SK-N-MC (cell line): Measurements from ENCODE around the gene ORC4.

Experiments
- DNase-seq: peaks from one replicate; pipeline ENCODE4 v3.0.0-alpha.2; 2011; ENCODE audit warnings: low read depth, low spot score
- H3K27ac ChIP-seq: fragments of 200-600 bp; sonication (generic); 2 replicates; pipeline ENCODE4 v1.5.1; 2016; ENCODE audit warnings: mixed run types
- H3K36me3 ChIP-seq: fragments of 200-600 bp; sonication (generic); 2 replicates; pipeline ENCODE4 v1.6.1; 2017; ENCODE audit warnings: antibody characterized with exemption, low read length, mixed read lengths; ENCODE audit not compliant: insufficient read depth
- H3K4me3 ChIP-seq: fragments of 200-600 bp; sonication (generic); 2 replicates; pipeline ENCODE4 v1.5.1; 2016
- H3K9ac ChIP-seq: fragments of 200-600 bp; sonication (generic); 2 replicates; pipeline ENCODE4 v1.8.0; 2017; ENCODE audit warnings: mixed run types, mixed read lengths; ENCODE audit not compliant: insufficient read length
- H3K9me3 ChIP-seq: fragments of 200-600 bp; sonication (generic); 2 replicates; pipeline ENCODE4 v1.6.1; 2017; ENCODE audit warnings: low read depth, mild to moderate bottlenecking, antibody characterized with exemption, low read length, moderate library complexity, mixed read lengths
- EZH2 ChIP-seq: fragments of 200-600 bp; sonication (generic); IDR thresholded peaks from one replicate; pipeline ENCODE4 v1.6.1; 2017; ENCODE audit warnings: antibody characterized with exemption
- FOXP2 ChIP-seq: optimal IDR thresholded peaks from 2 replicates; pipeline ENCODE3; 2011; ENCODE audit warnings: mild to moderate bottlenecking, moderate library complexity; ENCODE audit not compliant: insufficient read depth; ENCODE audit errors: extremely low read length, control extremely low read depth
- POLR2AphosphoS5 ChIP-seq: IDR thresholded peaks from 2 replicates; pipeline ENCODE4 v1.6.1; 2012; ENCODE audit warnings: mild to moderate bottlenecking, low read depth, low read length, borderline replicate concordance

Gene ORC4

DNA sequence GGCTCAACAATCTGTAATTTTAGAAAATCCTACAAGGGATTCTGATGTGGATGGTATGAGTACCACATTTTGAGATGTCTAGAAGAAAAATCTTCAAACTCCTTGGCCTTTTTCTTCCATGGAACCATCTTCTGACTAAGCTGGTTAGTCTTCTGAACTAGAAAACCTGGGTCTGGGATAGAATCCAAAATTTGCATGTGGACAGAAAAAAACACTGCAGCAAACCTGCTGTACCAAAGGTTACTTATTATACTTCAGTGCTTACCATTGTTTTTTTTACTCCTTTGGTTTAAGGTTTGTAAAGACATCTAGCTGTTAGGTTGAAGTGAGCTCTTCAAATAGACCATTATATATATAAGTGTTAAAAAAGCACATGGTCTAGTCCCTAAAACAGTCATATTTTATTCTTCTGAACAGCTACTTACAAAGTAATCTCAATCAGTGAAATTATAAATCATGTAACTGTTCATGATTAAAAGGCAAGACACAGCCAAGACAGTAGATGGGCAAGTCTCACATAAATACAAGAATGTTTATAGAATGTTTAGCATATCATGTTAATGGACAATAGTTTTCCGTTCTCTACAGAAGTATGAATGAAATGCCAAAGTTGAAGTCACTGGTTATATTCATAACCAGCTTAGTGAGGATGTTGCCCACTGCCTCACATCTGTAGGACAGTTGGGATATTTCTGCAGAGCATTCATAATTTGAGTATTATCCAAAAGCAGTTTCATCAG is 85.5 kb downstream of the ORC4 start:
- H3K9ac ChIP-seq: no peak overlapping the region
- H3K9me3 ChIP-seq: no peaks in the 10 kb centered on the region; the same call in 1 of the 2 replicates
- peaks cover 47% of the 10 kb centered on the region for H3K36me3 ChIP-seq
- no peak overlapping the region for H3K27ac ChIP-seq
- DNase-seq: no peak
- TF ChIP-seq EZH2: no peak
- no peak for TF ChIP-seq FOXP2
- TF ChIP-seq POLR2AphosphoS5: no peak
- H3K4me3 ChIP-seq: no peak overlapping the region

DNA sequence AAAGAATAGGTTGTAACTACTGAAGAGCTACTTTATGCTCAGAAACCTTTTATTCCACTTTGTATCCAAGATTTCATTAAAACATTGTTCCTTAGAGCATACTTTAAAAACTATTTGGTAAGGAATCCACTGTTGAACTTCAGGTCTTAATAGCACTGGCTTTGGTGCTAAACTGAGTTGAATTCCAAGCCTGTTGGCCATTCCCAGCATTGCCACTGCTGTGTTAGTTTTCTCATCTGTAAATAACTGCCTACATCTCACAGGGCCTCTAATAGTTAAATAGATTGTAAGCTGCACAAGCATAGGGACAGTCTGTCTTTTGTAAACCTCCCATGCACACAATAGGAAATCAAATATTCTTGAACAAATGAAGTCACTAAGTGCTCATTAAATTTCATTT is 86.6 kb downstream of the ORC4 start:
- Histone ChIP-seq H3K27ac (no peak overlapping the region), H3K9me3 (no peaks in the 10 kb centered on the region; the same call in 1 of the 2 replicates), H3K36me3 (peaks cover 53% of the 10 kb centered on the region), H3K9ac (no peak overlapping the region), H3K4me3 (no peak overlapping the region)
- no peak for DNase-seq
- TF ChIP-seq FOXP2 (no peak), POLR2AphosphoS5 (no peak), EZH2 (no peak)

DNA sequence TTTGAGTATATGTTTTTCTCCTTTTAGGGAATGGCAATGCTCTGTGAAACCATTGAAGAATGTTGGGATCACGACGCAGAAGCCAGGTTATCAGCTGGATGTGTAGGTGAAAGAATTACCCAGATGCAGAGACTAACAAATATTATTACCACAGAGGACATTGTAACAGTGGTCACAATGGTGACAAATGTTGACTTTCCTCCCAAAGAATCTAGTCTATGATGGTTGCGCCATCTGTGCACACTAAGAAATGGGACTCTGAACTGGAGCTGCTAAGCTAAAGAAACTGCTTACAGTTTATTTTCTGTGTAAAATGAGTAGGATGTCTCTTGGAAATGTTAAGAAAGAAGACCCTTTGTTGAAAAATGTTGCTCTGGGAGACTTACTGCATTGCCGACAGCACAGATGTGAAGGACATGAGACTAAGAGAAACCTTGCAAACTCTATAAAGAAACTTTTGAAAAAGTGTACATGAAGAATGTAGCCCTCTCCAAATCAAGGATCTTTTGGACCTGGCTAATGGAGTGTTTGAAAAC is 93.4 kb downstream of the ORC4 start:
- Histone ChIP-seq H3K4me3 (no peak overlapping the region), H3K36me3 (peaks cover 23% of the 10 kb centered on the region), H3K9me3 (no peaks in the 10 kb centered on the region), H3K9ac (no peak overlapping the region), H3K27ac (no peak overlapping the region)
- no peak for DNase-seq
- TF ChIP-seq POLR2AphosphoS5: 0 out of 2 replicates have a peak, but pooled peaks have one; percentile 13
- no peak for TF ChIP-seq EZH2

DNA sequence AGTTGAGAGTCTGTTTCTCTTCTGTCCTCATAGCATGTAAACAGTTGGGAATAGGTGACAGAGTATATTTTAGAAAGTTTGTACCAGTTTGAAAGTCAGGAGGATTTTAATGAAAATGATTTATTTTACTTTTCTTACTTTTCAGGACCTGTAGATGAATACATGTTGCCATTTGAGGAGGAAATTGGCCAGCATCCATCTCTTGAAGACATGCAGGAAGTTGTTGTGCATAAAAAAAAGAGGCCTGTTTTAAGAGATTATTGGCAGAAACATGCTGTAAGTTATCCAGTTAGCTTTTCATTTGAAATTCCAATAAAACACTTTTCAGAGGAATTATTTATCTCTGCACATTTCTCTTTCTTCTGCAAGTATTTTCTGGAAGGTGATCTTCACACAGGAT is 94.7 kb downstream of the ORC4 start:
- TF ChIP-seq FOXP2 (no peak), EZH2 (no peak)
- Histone ChIP-seq H3K27ac (peak overlapping the region; percentile 81), H3K9ac (no peak overlapping the region), H3K4me3 (peak overlapping the region; percentile 9; the same call in 1 of the 2 replicates), H3K9me3 (no peaks in the 10 kb centered on the region), H3K36me3 (peaks cover 23% of the 10 kb centered on the region)
- DNase-seq: peak; percentile 50

DNA sequence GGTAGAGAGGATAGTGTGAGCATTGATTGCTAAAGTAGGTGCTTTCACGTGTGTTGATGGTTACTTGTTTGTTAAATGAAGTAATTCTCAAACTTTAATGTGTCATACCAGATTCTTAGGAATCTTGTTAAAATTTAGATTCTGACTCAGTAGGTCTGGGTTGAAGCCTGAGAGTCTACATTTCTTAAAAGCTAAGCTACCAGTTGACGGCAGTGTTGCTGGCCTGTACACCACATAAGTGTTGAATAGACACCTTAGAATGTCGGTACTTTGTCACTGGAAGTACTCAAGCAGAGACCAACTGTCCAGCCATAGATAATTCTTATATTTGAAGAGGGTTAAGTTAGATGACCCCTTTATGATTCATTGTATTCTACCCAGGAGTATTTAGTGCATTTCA is 95.9 kb downstream of the ORC4 start:
- Histone ChIP-seq H3K36me3 (peaks cover 15% of the 10 kb centered on the region), H3K4me3 (no peak overlapping the region), H3K27ac (peak overlapping the region; percentile 76), H3K9me3 (no peaks in the 10 kb centered on the region), H3K9ac (no peak overlapping the region)
- no peak for DNase-seq
- TF ChIP-seq EZH2: no peak
- TF ChIP-seq POLR2AphosphoS5: no peak
- no peak for TF ChIP-seq FOXP2

DNA sequence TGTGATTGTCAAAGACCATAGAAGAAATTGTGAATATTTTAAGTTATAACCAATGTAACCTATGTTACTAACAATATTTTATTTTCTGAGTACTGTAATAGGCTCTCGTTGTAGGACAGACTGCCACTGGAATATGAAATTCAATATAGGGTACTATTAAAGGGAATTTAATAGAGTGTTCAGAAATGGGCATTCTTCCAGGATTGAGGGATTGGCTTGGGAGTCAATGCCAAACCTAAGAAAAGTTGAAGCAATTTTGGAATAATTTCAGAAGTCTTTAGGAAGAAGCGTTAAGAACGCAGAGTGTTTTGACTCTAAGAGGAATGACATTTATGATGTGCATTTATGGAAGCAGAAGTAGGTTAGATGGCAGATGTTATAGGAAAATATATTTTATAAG is 96.7 kb downstream of the ORC4 start:
- no peak for DNase-seq
- H3K9me3 ChIP-seq: no peaks in the 10 kb centered on the region
- TF ChIP-seq POLR2AphosphoS5 (no peak), EZH2 (no peak), FOXP2 (no peak)
- H3K27ac ChIP-seq: peak overlapping the region; percentile 76
- no peak overlapping the region; the same call in 1 of the 2 replicates for H3K4me3 ChIP-seq
- H3K36me3 ChIP-seq: peaks cover 13% of the 10 kb centered on the region
- H3K9ac ChIP-seq: no peak overlapping the region

DNA sequence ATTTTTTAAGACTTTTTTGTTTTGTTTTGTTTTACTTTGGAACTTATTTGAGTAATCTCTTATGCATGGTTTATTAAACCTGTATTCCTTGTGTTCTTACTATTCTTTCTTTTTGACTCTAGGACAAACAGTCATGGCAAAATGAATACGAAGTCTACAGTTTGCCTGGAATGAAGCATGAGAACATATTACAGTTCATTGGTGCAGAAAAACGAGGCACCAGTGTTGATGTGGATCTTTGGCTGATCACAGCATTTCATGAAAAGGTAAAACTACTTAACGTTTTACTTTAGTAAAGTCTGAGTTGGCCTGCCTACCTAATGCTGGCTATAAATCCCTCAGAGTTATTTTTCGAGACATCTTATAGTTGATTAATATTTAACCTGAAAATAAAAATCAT is 103.4 kb downstream of the ORC4 start:
- Histone ChIP-seq H3K36me3 (no peaks in the 10 kb centered on the region), H3K4me3 (no peak overlapping the region), H3K27ac (no peak overlapping the region), H3K9ac (no peak overlapping the region), H3K9me3 (no peaks in the 10 kb centered on the region)
- no peak for TF ChIP-seq EZH2
- TF ChIP-seq POLR2AphosphoS5: no peak
- TF ChIP-seq FOXP2: no peak
- no peak for DNase-seq

DNA sequence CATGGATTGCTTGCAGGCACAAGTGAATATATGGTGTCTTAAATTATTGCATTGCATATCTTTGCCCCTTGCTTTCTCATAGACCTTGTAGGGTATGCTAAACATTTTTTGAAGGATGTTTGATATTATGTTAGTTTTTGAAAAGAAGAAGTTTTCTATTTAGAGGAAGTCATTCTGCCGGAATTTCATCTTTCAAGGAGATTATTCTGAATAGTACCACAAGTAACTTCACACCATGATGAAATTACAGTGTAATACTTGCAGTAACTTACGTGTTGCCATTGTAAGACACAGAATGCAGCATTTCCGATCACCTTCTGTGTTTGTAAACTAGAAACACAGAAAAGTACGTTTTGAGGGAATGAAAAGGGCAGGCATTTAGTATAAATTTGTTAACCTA is 103.8 kb downstream of the ORC4 start:
- no peak overlapping the region for H3K27ac ChIP-seq
- no peak overlapping the region for H3K9ac ChIP-seq
- no peaks in the 10 kb centered on the region for H3K9me3 ChIP-seq
- no peaks in the 10 kb centered on the region for H3K36me3 ChIP-seq
- TF ChIP-seq EZH2 (no peak), FOXP2 (no peak), POLR2AphosphoS5 (no peak)
- H3K4me3 ChIP-seq: no peak overlapping the region
- no peak for DNase-seq

DNA sequence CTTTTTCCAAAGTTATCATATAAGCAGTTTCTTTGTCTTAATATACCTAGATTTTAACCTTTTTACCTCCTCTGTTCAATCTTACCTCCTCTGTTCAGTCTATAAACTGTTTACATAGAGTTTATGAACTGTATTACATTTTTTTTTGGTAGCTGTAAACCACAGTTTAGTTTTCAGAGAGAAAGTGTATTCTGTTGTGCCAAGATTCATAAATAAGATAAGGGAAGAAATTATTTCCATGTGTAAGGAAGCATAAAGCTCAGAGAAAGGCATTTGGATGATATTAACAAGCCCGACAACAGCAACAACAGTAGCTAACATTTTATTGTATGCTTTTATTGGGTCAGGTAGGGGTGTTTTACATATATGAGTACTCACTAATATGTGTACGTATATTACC is 104.5 kb downstream of the ORC4 start:
- H3K9me3 ChIP-seq: no peaks in the 10 kb centered on the region
- TF ChIP-seq POLR2AphosphoS5: no peak
- TF ChIP-seq FOXP2: no peak
- no peak for TF ChIP-seq EZH2
- no peak for DNase-seq

More for the DNA sequence above, 104.5 kb downstream of the ORC4 start:
- H3K4me3 ChIP-seq: no peak overlapping the region
- H3K36me3 ChIP-seq: no peaks in the 10 kb centered on the region
- H3K27ac ChIP-seq: 0 out of 2 replicates have a peak overlapping the region, but pooled peaks have one; percentile 28
- no peak overlapping the region for H3K9ac ChIP-seq
